Right lobe of liver (tissue), 4 donors: ENCODE measurements around the gene ASB14.

Experiments
- POLR2A ChIP-seq: fragments of 450-650 bp; IDR thresholded peaks from one replicate; pipeline ENCODE4 v1.6.1; 2017; ENCODE audit warnings: antibody characterized with exemption, mild to moderate bottlenecking
- TF ChIP-seq, protein P1 (sequence below), 4 donors: fragments of 200-600 bp in 3 of 4; fragments of 450-650 bp in 1 of 4; IDR thresholded peaks; one replicate each; pipeline versions ENCODE4 v1.5.1 to v1.8.0; 2016 to 2022; ENCODE audit warnings: antibody characterized with exemption in 4 of 4, mild to moderate bottlenecking in 2 of 4
- donor health status: DM: no; HTN: no; CAD: no.
- donor health status: DM: no; HTN: no; CAD: no.
- donor health status: DM: no; HTN: yes; CAD: no.

DNA sequence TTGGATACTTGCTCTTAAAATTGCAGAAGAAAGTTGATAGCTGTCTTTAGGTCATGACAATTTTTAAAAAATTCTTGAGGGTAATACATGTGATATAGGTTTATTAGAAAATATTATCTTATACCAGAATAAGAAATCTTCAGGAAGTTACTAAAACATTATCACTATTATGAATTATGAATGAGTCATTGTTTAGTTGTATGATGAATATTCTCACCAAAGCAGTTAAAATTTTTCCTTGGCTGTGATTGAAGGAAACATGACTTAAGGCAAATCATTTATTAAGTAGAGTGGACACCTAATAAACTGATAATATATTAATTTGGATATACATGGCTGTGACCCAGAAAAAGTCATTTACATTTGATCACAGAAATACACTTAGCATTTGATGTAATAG, 34.8 kb downstream of the ASB14 start:
- TF ChIP-seq, protein P1, sequence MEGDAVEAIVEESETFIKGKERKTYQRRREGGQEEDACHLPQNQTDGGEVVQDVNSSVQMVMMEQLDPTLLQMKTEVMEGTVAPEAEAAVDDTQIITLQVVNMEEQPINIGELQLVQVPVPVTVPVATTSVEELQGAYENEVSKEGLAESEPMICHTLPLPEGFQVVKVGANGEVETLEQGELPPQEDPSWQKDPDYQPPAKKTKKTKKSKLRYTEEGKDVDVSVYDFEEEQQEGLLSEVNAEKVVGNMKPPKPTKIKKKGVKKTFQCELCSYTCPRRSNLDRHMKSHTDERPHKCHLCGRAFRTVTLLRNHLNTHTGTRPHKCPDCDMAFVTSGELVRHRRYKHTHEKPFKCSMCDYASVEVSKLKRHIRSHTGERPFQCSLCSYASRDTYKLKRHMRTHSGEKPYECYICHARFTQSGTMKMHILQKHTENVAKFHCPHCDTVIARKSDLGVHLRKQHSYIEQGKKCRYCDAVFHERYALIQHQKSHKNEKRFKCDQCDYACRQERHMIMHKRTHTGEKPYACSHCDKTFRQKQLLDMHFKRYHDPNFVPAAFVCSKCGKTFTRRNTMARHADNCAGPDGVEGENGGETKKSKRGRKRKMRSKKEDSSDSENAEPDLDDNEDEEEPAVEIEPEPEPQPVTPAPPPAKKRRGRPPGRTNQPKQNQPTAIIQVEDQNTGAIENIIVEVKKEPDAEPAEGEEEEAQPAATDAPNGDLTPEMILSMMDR (IDR thresholded peaks at IDR 0.05), result no peak
- TF ChIP-seq POLR2A, result no peak
